ENCODE data around the gene PCAT6.
"Not testable (repeated sequence)": the region's sequence is repeated elsewhere in the genome, so short reads cannot be mapped to it uniquely, and the experiment has no call there.

PCAT6 gene

GRCh38 chr1:202810615-202811295, at the start of gene PCAT6:
PCAT6 (plus strand) TSS chr1:202810954.
- in situ Hi-C loops (cut with MboI; ENCODE audit: low sequenced_read_pairs): no loop called here

- in situ Hi-C loops (cut with MboI; ENCODE audit: low sequenced_read_pairs): loop anchor here (25.0 kb wide), 2 partner anchors 225 to 1075 kb away; no protein-coding TSS in a partner anchor
Observed at GRCh38 chr1:202762019-202762418, 48.7 kb upstream of the PCAT6 start.

DNA sequence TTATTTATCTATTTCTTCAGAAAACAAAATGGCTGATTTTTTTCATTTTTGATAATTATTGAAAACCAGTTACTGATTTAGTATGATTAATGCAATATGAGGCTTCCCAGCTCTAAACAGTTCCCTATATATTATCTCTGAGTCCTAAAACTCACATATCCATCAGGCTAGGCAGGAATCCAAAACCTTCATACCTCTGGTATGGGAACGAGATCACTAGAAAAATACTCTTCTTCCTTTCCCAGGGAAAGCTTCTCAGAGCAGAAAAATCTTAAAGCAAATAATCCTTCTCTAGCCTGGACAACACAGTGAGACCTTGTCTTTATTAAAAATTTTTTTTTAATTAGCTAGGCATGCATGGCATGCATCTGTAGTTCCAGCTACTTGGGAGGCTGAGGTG, 45.0 kb upstream of the PCAT6 start:
- in situ Hi-C loops (cut with MboI; ENCODE audit: low sequenced_read_pairs): loop anchor here (25.0 kb wide), 2 partner anchors 222 to 1072 kb away; no protein-coding TSS in a partner anchor

GRCh38 chr1:202770135-202770534, 40.6 kb upstream of the PCAT6 start:
- in situ Hi-C loops (cut with MboI; ENCODE audit: low sequenced_read_pairs): loop anchor here (25.0 kb wide), 2 partner anchors 217 to 1067 kb away; no protein-coding TSS in a partner anchor

GRCh38 chr1:202781180-202781579, 29.6 kb upstream of the PCAT6 start:
- in situ Hi-C loops (cut with MboI; ENCODE audit: low sequenced_read_pairs): no loop called here

DNA sequence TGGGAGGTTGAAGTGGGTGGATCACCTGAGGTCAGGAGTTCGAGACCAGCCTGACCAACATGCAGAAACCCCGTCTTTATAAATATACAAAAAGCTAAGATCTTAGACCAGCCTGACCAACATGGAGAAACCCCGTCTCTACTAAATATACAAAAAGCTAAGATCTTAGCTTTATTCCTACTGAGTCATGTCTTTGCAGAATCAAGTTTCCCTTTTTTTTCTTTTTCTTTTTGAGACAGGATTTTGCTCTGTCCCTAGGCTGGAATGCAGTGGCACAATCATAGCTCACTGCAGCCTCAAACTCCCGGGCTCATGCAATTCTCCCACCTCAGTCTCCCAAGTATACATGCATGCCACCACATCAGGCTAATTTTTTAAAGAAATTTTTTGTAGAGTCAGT, 23.9 kb upstream of the PCAT6 start:
- in situ Hi-C loops (cut with MboI; ENCODE audit: low sequenced_read_pairs): no loop called here

GRCh38 chr1:202788800-202789199, 22.0 kb upstream of the PCAT6 start:
- in situ Hi-C loops (cut with MboI; ENCODE audit: low sequenced_read_pairs): no loop called here

DNA sequence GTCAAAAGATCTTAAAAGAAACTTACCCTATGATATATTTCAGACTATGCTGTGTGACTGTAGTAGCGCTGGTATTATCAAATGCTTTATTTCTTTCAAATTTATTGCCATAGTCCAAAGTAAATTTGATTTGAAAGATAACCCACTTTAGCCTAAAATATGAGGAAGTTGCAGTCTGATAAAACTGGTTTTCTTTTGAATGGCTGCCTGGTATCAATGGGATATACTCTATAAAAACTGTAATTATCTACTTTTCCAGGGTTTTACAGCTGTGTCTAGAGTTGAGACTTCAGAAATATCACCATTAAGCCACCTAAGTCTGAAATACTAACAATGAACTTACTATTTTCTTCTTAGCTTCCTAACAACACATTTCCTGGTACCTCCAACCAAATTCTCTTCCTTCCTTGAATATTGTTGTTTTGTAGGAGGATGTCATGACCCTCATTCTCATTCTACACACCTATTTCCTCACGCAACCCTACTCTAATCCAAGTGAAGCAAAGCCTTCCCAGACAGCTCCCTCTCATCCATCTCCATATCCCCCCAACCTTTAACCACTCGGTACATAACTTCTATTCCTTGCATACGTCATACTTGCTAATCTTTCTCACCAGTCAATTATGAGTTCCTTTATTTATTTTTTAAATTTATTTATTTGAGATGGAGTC, 19.5 kb upstream of the PCAT6 start:
- in situ Hi-C loops (cut with MboI; ENCODE audit: low sequenced_read_pairs): no loop called here

DNA sequence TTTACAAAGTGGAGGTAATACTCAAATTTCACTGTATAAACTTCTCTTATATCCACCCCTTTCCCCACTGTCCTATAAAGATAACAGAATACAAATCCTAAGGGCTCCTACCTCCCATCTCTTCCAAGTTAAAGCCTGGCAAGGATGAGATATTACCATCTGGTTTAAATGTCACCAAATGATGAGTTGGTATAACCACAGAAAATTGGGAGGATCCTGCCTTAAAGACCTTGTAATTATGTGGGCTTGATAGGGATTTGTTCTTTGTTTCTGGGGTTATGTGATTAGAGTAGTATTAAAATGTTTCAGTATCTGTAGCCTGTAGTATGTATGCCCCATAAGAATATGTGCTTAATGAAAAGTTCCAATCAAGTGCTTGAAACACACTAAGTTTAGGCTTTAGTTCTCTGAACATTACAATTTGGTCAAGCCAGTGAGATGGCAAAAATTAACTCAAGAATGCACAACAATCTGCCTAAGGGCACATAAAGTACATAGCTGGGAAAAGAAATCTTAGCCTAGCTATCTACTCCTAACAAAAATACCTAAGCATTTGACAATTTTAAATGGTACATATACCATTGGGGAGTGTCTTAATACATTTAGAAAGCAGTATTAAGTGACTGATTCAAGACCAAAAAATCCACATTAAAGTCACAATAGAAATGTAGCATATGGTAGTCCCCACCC, 16.6 kb upstream of the PCAT6 start:
- in situ Hi-C loops (cut with MboI; ENCODE audit: low sequenced_read_pairs): no loop called here

- in situ Hi-C loops (cut with MboI; ENCODE audit: low sequenced_read_pairs): not testable (repeated sequence)
Observed at GRCh38 chr1:202794931-202795330, 15.8 kb upstream of the PCAT6 start.

- in situ Hi-C loops (cut with MboI; ENCODE audit: low sequenced_read_pairs): no loop called here
Observed at GRCh38 chr1:202796670-202797069, 14.1 kb upstream of the PCAT6 start.

GRCh38 chr1:202798260-202798659, 12.5 kb upstream of the PCAT6 start:
- in situ Hi-C loops (cut with MboI; ENCODE audit: low sequenced_read_pairs): no loop called here

DNA sequence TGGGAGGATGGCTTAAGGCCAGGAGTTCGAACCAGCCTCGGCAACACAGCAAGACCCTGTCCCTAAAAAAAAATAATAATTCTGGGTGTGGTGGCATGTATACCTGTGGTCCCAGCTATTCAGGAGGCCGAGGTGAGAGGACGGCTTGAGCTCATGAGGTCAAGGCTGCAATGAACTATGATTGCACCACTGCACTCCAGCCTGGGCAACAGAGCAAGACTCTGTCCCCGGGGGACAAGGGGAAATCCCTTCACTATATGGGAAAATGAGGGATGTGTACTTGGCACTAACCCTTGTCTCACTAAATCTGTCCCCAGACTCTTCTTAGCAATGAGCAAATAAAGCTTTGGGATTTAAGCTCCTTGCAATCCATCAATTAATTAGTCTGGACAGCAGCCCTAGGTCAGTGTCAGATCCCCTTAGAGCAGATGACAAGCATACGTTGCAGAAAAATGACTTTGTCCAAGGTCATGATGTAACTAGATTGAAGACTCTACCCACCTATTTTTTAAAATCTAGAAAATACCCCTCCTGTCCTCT, 11.9 kb upstream of the PCAT6 start:
- in situ Hi-C loops (cut with MboI; ENCODE audit: low sequenced_read_pairs): no loop called here

DNA sequence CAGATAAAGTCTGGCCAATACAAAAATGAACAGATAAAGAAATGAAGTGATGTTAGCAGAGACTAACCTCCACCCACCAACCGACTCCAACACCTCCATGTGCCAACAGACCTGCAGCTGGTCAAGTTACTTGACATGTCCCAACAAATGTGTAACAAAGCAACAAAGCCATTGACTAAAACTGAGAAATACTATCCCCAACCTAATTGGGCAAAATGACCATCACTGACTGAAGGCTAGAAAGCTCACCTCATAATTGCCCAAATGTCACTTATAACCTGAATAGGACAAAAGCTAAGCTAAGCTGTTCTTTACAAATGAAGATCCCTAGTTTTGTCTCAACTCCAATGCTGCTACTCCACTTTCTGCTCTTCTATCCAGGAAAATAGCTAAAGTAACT, 10.0 kb upstream of the PCAT6 start:
- in situ Hi-C loops (cut with MboI; ENCODE audit: low sequenced_read_pairs): no loop called here

GRCh38 chr1:202801175-202801574, 9.6 kb upstream of the PCAT6 start:
- in situ Hi-C loops (cut with MboI; ENCODE audit: low sequenced_read_pairs): no loop called here

DNA sequence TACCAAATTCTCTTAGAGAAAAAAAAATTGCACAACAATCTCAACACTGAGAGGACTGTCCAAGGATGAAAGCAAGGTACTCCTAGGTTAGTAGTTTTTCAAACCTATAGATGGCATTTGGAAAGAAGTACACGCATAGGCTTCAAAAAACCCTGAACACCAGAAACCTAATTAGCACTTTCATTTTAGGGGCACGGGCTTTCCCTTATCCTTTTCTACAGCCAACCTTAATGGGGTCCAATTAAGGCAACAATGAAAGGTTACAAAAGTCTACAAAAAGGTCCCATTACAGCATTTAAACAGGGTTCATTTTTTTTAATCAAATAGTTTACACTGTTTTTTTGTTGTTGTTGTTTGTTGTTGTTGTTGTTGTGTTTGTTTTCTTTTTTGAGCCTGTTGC, 8.7 kb upstream of the PCAT6 start:
- in situ Hi-C loops (cut with MboI; ENCODE audit: low sequenced_read_pairs): no loop called here

DNA sequence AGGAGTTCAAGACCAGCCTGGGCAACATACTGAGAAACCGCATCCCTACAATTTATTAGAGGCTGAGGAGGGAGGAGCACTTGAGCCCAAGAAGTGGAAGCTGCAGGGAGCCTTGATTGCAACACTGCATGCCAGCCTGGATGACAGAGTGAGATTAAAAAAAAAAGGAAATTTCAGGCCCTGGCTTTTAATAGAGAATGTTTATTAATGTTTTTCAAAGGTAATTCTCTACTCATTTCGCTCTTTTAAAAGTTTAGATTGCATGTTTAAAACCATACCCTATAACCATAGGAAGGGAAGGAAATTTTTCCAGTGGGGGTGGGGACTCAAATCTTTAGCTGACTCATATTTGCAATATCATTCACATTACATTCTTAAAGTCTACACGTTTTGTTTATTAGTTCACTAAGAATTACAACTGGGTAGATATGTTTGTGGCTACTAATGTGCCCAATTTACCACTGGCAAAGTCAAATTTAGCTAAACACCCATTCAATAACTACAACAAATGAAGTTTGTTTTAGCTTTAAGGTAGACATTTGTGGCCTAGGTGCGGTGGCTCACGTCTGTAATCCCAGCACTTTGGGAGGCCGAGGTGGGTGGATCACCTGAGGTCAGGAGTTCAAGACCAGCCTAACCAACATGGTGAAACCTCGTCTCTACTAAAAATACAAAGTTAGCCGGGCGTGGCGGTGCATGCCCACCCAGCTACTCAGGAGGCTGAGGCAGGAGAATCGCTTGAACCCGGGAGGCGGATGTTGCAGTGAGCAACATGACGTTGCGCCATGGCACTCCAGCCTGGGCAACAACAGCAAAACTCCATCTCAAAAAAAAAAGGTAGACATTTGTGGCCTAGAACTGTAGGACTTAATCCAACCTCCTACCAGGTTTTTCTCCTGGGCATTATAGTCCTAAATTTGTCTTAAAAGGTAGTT, 7.5 kb upstream of the PCAT6 start:
- in situ Hi-C loops (cut with MboI; ENCODE audit: low sequenced_read_pairs): no loop called here

DNA sequence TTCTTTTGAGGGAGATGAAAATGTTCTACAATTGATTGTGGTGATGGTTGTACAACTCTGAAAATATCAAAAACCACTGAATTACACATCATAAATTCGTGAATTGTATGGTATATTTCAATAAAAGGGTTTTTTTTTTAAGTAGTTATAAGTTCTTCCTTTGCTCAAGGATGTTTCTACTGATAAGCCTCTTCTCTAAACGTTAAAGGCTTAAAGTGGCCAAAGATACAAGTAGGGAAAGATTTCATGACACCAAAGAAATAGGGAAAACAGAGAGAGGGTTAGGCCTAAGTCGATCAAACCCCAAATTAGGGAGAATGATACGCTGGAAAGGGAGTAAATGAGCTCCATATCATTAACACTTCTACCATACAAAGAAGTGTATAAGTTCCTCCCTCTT, 6.6 kb upstream of the PCAT6 start:
- in situ Hi-C loops (cut with MboI; ENCODE audit: low sequenced_read_pairs): no loop called here

DNA sequence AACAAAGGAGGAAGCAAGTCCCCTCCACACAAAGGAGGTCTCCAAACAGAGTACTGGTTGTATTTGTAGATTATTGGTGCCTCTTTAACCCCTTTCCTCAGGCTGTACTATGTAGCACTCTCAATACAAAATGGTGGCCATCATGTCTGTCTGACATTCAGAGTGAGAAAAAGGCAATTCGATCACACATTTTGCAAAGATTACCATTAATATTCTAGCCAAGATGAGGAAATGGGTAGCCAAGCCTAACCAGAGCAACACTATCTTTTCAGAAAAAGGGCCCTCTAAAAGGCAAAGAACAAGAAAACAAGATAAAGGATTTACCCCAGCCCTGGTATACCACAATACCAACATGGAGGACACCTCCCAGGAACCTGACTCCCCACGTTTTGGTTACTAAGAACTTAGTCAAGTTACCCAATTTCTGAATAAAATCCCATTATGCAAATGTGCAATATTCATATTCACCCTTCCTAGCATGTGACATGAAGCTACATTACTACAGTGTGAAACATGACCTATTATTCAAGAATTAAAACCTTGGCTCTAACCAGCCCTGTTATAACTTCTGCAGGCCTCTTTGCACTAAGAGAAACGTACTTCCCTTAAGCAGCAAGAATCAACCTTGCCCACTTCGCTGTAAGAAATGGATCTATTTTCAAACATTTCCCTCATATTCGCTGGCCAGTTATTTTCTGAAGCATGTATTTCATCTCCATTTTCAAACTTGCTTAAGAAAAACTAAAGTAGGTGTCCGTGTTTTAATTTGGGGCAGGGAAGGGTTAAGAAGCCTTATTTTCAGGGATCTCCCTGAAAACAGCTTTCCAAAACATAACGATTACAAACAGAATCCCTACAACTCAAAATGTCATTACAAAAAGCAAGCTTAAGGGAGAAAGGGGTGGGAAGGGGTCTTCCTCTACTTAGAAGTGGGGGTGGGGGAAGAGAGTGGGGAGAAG, 4.6 kb upstream of the PCAT6 start:
- in situ Hi-C loops (cut with MboI; ENCODE audit: low sequenced_read_pairs): no loop called here
